PC-9 (cell line): ENCODE results near the gene EID1.

Source experiments
- CTCF ChIP-seq: fragments of 200-600 bp; sonication (generic); conservative IDR thresholded peaks from 2 replicates; pipeline ENCODE4 v1.6.1; 2017; ENCODE audit warnings: mixed run types, antibody characterized with exemption, mild to moderate bottlenecking, moderate library complexity
- EZH2 ChIP-seq: fragments of 200-600 bp; sonication (generic); IDR thresholded peaks from 2 replicates; pipeline ENCODE4 v1.8.0; 2017; ENCODE audit warnings: antibody characterized with exemption, low read depth

DNA sequence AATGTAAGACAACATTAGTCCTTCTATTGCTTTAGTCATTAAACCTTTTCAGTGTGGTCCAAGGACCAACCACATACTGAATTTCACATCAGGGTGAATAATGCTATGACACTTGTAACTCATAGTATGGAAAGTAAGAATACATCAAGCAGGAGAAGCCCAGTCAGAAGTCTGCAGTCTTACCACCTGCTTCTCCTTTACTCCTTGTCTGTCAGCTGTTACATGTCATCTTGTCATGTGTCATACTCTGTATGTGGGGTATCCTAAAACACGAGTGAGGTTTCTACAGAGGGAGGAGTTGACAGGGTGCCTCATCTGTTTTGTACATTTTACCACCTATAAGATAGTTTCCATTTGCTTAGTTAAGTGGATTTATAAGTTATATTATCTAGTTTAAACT, 32.8 kb upstream of the EID1 start:
- TF ChIP-seq CTCF (no peak), EZH2 (no peak)
